DND-41 (cell line): ENCODE data around the gene SEMA3A.

Experiments
- EZH2 ChIP-seq: IDR thresholded peaks from 3 replicates; pipeline ENCODE4 v1.6.1; 2012; ENCODE audit warnings: borderline replicate concordance, low read depth, mild to moderate bottlenecking, moderate library complexity, low read length, inconsistent platforms; ENCODE audit not compliant: severe bottlenecking
- TF ChIP-seq, protein P1 (sequence below): IDR thresholded peaks from 2 replicates; pipeline ENCODE4 v1.5.1; 2012; ENCODE audit warnings: borderline replicate concordance, low read length, moderate library complexity, mild to moderate bottlenecking; ENCODE audit not compliant: poor library complexity, severe bottlenecking; ENCODE audit errors: extremely low read depth

- TF ChIP-seq, protein P1, sequence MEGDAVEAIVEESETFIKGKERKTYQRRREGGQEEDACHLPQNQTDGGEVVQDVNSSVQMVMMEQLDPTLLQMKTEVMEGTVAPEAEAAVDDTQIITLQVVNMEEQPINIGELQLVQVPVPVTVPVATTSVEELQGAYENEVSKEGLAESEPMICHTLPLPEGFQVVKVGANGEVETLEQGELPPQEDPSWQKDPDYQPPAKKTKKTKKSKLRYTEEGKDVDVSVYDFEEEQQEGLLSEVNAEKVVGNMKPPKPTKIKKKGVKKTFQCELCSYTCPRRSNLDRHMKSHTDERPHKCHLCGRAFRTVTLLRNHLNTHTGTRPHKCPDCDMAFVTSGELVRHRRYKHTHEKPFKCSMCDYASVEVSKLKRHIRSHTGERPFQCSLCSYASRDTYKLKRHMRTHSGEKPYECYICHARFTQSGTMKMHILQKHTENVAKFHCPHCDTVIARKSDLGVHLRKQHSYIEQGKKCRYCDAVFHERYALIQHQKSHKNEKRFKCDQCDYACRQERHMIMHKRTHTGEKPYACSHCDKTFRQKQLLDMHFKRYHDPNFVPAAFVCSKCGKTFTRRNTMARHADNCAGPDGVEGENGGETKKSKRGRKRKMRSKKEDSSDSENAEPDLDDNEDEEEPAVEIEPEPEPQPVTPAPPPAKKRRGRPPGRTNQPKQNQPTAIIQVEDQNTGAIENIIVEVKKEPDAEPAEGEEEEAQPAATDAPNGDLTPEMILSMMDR, result no peak
- no peak for TF ChIP-seq EZH2
Observed at GRCh38 chr7:84105586-84105985, 89.0 kb downstream of the SEMA3A start.
